BJ (cell line): Measurements from ENCODE around the gene TOR2A. TPM values are rescaled to one million over a fixed set of nuclear protein-coding genes. Genes with fewer than 3 reads are reported as not detected.

Experiments
- CTCF ChIA-PET: fragments of 350-600 bp; formaldehyde crosslinking; extraction: SDS; loops from one replicate; lab custom pipeline; 2021; ENCODE audit warnings: antibody characterized with exemption, inconsistent platforms; lab: Yijun Ruan, JAX
- POLR2A ChIA-PET: fragments of 300-600 bp; sonication (Branson Sonifier 250); formaldehyde crosslinking; extraction: SDS; loops from one replicate; lab custom pipeline; 2021; ENCODE audit warnings: antibody characterized with exemption; lab: Charles Lee
- DNase-seq: peaks from one replicate; pipeline ENCODE4 v3.0.0-alpha.2; 2011; ENCODE audit warnings: low read depth
- H3K27me3 ChIP-seq: 2 replicates; pipeline ENCODE4 v1.6.0; 2011; ENCODE audit warnings: low read length; ENCODE audit not compliant: control insufficient read depth, insufficient read depth
- H3K36me3 ChIP-seq: 2 replicates; pipeline ENCODE4 v1.5.1; 2011; ENCODE audit warnings: low read length; ENCODE audit not compliant: control insufficient read depth, insufficient read depth
- H3K4me3 ChIP-seq: 2 replicates; pipeline ENCODE4 v1.5.1; 2011; ENCODE audit warnings: low read depth, mild to moderate bottlenecking, control low read depth, low read length
- CTCF ChIP-seq: IDR thresholded peaks from 2 replicates; pipeline ENCODE4 v1.5.1; 2011; ENCODE audit warnings: low read depth, mild to moderate bottlenecking, control low read depth, inconsistent platforms, low read length, moderate library complexity; ENCODE audit not compliant: insufficient read depth
- polyA plus RNA-seq: library from polyadenylated mRNA; depleted of rRNA; stranded (reverse); fragments of >200 nt; gene quantifications from 2 replicates; pipeline ENCODE4 v1.2.3, GENCODE V29; 2011

Gene TOR2A
- polyA plus RNA-seq, 1 experiment: 8.0 TPM

- no peak overlapping the region for H3K4me3 ChIP-seq
- TF ChIP-seq CTCF: no peak
- no peaks in the 10 kb centered on the region for H3K36me3 ChIP-seq
- ChIA-PET CTCF (interaction anchor here (0.6 to 4.9 kb wide), 4 partner anchors 9 to 246 kb away, joined by 3 to 34 read pairs (median 5); partner anchors contain the start of gene TOR2A), POLR2A (no interaction called here)
- no peak for DNase-seq
- H3K27me3 ChIP-seq: no peaks in the 10 kb centered on the region
These were observed 11.1 kb downstream of the TOR2A start for GRCh38 chr9:127724012-127724411.

DNA sequence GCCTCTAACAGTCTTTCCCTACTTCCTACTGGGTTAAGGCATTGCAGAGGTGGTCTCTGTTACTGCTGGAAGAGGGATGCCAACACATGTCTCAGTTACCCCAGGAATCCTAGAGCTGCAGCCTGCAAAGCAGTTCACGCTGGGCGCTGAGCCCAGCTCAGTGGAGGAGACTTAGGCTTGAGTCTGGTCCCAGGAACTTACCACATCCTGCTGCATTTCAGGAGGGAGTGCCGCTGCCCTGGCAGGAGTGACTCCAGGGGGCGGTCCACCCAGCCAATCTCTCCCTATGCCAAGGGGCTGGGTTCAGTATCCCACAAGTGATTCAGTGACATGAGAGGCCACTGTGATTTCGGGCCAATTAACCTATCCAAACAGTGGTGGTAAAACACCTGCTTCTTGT is 11.7 kb downstream of the TOR2A start:
- TF ChIP-seq CTCF: no peak
- no peak overlapping the region for H3K4me3 ChIP-seq
- ChIA-PET CTCF (interaction anchor here (0.6 to 4.9 kb wide), 2 partner anchors 11 to 336 kb away, joined by 3 to 34 read pairs; partner anchors contain the start of gene TOR2A), POLR2A (no interaction called here)
- H3K36me3 ChIP-seq: no peaks in the 10 kb centered on the region
- no peaks in the 10 kb centered on the region for H3K27me3 ChIP-seq
- DNase-seq: no peak

- DNase-seq: no peak
- Histone ChIP-seq H3K4me3 (no peak overlapping the region), H3K36me3 (no peaks in the 10 kb centered on the region), H3K27me3 (no peaks in the 10 kb centered on the region)
- POLR2A ChIA-PET: no interaction called here
- no peak for TF ChIP-seq CTCF
- CTCF ChIA-PET: interaction anchor here (0.6 to 4.9 kb wide), 2 partner anchors 12 to 335 kb away, joined by 3 to 34 read pairs; partner anchors contain the start of gene TOR2A
These were observed 12.1 kb downstream of the TOR2A start for GRCh38 chr9:127723013-127723412.

- CTCF ChIA-PET: interaction anchor here (4.9 kb wide), 1 partner anchor 12 kb away, joined by 34 read pairs; the partner anchor contains the start of gene TOR2A
- Histone ChIP-seq H3K27me3 (no peaks in the 10 kb centered on the region), H3K4me3 (no peak overlapping the region), H3K36me3 (no peaks in the 10 kb centered on the region)
- POLR2A ChIA-PET: no interaction called here
- TF ChIP-seq CTCF: no peak
- DNase-seq: no peak
These were observed 12.9 kb downstream of the TOR2A start for GRCh38 chr9:127722055-127722745.

DNA sequence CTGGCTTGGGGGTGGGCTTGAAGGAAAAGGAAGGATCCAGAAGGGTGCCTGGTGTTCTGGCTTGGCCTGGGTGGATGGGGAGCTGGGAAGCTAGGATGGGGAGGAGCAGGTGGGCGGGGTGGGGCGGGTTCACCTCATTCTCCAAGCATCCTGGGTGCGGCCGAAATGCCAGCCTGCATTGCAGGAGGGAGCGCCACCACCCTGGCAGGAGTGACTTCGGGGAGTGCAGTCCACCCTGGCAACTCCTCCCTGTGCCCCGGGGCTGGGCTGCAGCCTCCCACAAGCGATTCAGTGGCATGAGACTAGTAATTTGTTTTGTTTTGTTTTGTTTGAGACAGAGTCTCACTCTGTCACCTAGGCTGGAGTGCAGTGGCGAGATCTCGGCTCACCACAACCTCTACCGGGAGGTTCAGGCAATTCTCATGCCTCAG is 13.7 kb downstream of the TOR2A start:
- DNase-seq: no peak
- Histone ChIP-seq H3K36me3 (no peaks in the 10 kb centered on the region), H3K27me3 (no peaks in the 10 kb centered on the region), H3K4me3 (no peak overlapping the region)
- no peak for TF ChIP-seq CTCF
- ChIA-PET CTCF (interaction anchor here (0.7 kb wide), 1 partner anchor 13 kb away, joined by 5 read pairs; the partner anchor contains the start of gene TOR2A), POLR2A (no interaction called here)
